ENCODE measurements around the gene ZBTB20. TPM values are rescaled to one million over a fixed set of nuclear protein-coding genes. Genes with fewer than 3 reads are reported as not detected.

The ZBTB20 gene
- total and polyA plus RNA-seq, 4 donors = 0.74 to 77.1 (median 27.9) TPM

- Histone ChIP-seq H3K4me1 (ENCODE audit: control insufficient read depth in 5 of 5, insufficient read depth in 5 of 5, low read length in 5 of 5) (peaks cover 0 to 16% (median 0%) of the 10 kb centered on the region in 5 donors), H3K4me3 (no peak overlapping the region), H3K9ac (ENCODE audit: insufficient read depth in 1 of 2, low read length in 2 of 2) (peak overlapping the region in 1 of 2 donors; percentile 26), H3K27ac (ENCODE audit: low read depth in 1 of 2, low read length in 1 of 2) (peak overlapping the region; percentile 6 to 87), H3K27me3 (ENCODE audit: control insufficient read depth in 3 of 3, insufficient read depth in 3 of 3, low read length in 2 of 3) (no peaks in the 10 kb centered on the region), H3K36me3 (ENCODE audit: control insufficient read depth in 4 of 4, insufficient read depth in 4 of 4, low read length in 4 of 4) (no peaks in the 10 kb centered on the region), H3K9me3 (ENCODE audit: control insufficient read depth in 4 of 4, insufficient read depth in 3 of 4, low read length in 3 of 4) (no peaks in the 10 kb centered on the region)
- TF ChIP-seq, protein P1, sequence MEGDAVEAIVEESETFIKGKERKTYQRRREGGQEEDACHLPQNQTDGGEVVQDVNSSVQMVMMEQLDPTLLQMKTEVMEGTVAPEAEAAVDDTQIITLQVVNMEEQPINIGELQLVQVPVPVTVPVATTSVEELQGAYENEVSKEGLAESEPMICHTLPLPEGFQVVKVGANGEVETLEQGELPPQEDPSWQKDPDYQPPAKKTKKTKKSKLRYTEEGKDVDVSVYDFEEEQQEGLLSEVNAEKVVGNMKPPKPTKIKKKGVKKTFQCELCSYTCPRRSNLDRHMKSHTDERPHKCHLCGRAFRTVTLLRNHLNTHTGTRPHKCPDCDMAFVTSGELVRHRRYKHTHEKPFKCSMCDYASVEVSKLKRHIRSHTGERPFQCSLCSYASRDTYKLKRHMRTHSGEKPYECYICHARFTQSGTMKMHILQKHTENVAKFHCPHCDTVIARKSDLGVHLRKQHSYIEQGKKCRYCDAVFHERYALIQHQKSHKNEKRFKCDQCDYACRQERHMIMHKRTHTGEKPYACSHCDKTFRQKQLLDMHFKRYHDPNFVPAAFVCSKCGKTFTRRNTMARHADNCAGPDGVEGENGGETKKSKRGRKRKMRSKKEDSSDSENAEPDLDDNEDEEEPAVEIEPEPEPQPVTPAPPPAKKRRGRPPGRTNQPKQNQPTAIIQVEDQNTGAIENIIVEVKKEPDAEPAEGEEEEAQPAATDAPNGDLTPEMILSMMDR (IDR thresholded peaks at IDR 0.05; ENCODE audit: control extremely low read depth, extremely low read depth) = no peak
- 28 to 63% methylated on average over 6 of the region's 6 CpGs for WGBS, 2 donors
- no peak for ATAC-seq (ENCODE audit: insufficient read depth, low FRiP score)
- peak; percentile 51 to 86 (median 72) for DNase-seq
Observed at GRCh38 chr3:114660124-114660523, 487.0 kb downstream of the ZBTB20 start.

GRCh38 chr3:114659109-114660061, 487.7 kb downstream of the ZBTB20 start:
- H3K4me1 ChIP-seq (ENCODE audit: control insufficient read depth in 5 of 5, insufficient read depth in 5 of 5, low read length in 5 of 5) = peaks cover 0 to 16% (median 0%) of the 10 kb centered on the region in 5 donors
- no peak overlapping the region for H3K9ac ChIP-seq (ENCODE audit: insufficient read depth in 1 of 2, low read length in 2 of 2)
- H3K36me3 ChIP-seq (ENCODE audit: control insufficient read depth in 4 of 4, insufficient read depth in 4 of 4, low read length in 4 of 4) = no peaks in the 10 kb centered on the region
- peak; percentile 34 for ATAC-seq (ENCODE audit: insufficient read depth, low FRiP score)
- H3K4me3 ChIP-seq = no peak overlapping the region
- WGBS, 2 donors = 56 to 77% methylated on average over 5 of the region's 5 CpGs
- H3K27ac ChIP-seq (ENCODE audit: low read depth in 1 of 2, low read length in 1 of 2) = peak overlapping the region; percentile 48 to 60
- DNase-seq = peak in 1 of 3 donors; percentile 20
- TF ChIP-seq, protein P1 (IDR thresholded peaks at IDR 0.05; ENCODE audit: control extremely low read depth, extremely low read depth) = no peak
- no peaks in the 10 kb centered on the region for H3K27me3 ChIP-seq (ENCODE audit: control insufficient read depth in 3 of 3, insufficient read depth in 3 of 3, low read length in 2 of 3)
- no peaks in the 10 kb centered on the region for H3K9me3 ChIP-seq (ENCODE audit: control insufficient read depth in 4 of 4, insufficient read depth in 3 of 4, low read length in 3 of 4)

DNA sequence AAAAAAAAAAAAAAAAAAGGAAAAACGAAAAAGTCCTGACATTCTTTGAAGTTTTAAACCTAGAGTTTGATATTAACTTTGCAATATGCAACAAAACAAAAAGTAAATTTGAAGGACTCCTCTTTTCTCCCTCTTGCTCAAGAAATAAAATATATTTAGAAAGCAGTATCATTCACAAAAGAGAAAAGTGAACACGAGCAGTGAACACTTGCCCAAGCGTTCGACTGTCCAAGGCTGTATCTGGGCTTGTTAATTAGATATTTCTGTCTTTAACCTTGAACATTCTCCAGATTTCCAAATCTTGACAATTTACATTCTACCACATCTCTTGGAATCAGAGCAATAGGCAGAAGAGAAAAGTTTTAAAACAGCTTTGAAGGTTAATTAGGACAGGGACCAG, 495.5 kb downstream of the ZBTB20 start:
- Histone ChIP-seq H3K27ac (ENCODE audit: low read depth in 1 of 2, low read length in 1 of 2) (peak overlapping the region in 1 of 2 donors; percentile 45), H3K4me3 (no peak overlapping the region), H3K9ac (ENCODE audit: insufficient read depth in 1 of 2, low read length in 2 of 2) (no peak overlapping the region), H3K36me3 (ENCODE audit: control insufficient read depth in 4 of 4, insufficient read depth in 4 of 4, low read length in 4 of 4) (no peaks in the 10 kb centered on the region), H3K4me1 (ENCODE audit: control insufficient read depth in 5 of 5, insufficient read depth in 5 of 5, low read length in 5 of 5) (no peaks in the 10 kb centered on the region), H3K27me3 (ENCODE audit: control insufficient read depth in 3 of 3, insufficient read depth in 3 of 3, low read length in 2 of 3) (no peaks in the 10 kb centered on the region), H3K9me3 (ENCODE audit: control insufficient read depth in 4 of 4, insufficient read depth in 3 of 4, low read length in 3 of 4) (no peaks in the 10 kb centered on the region)
- no peak for DNase-seq
- TF ChIP-seq, protein P1 (IDR thresholded peaks at IDR 0.05; ENCODE audit: control extremely low read depth, extremely low read depth) = no peak
- WGBS, 2 donors = 79 to 89% methylated on average over 4 of the region's 4 CpGs
- ATAC-seq (ENCODE audit: insufficient read depth, low FRiP score) = no peak
